ENCODE data around the gene DPPA4. TPM values are rescaled to one million over a fixed set of nuclear protein-coding genes. Genes with fewer than 3 reads are reported as not detected.
"Not testable (repeated sequence)": the region's sequence is repeated elsewhere in the genome, so short reads cannot be mapped to it uniquely, and the experiment has no call there.

The DPPA4 gene
- polyA plus RNA-seq, 1 of the 3 experiments (the other 2 are of a cell fraction), result not detected

GRCh38 chr3:109375975-109376374 lies 38.6 kb upstream of the DPPA4 start:
- ChIA-PET POLR2A (no interaction called here), CTCF (interaction anchor here (0.9 kb wide), 1 partner anchor 11 kb away, joined by 3 read pairs; no protein-coding TSS in a partner anchor)

GRCh38 chr3:109374434-109374833 lies 37.1 kb upstream of the DPPA4 start:
- H3K4me2 ChIP-seq; H2AFZ ChIP-seq (ENCODE audit: low read depth); H3K9me2 ChIP-seq; H3K9ac ChIP-seq; POLR2A ChIA-PET; H3K36me3 ChIP-seq (replicated peaks in 1 of 2; ENCODE audit: control insufficient read depth in 1 of 2, insufficient read depth in 2 of 2, low read length in 1 of 2); H3K9me3 ChIP-seq; H3K27me3 ChIP-seq (ENCODE audit: insufficient read depth); H4K20me1 ChIP-seq (ENCODE audit: insufficient read depth); H3K79me2 ChIP-seq (ENCODE audit: insufficient read depth); H3K4me3 ChIP-seq (ENCODE audit: low read depth in 2 of 2, low read length in 1 of 2); H3K27ac ChIP-seq (ENCODE audit: low read depth in 2 of 2, low read length in 1 of 2); CTCF ChIA-PET; H3F3A ChIP-seq (replicated peaks; ENCODE audit: insufficient read depth); DNase-seq; H3K4me1 ChIP-seq (ENCODE audit: control insufficient read depth in 1 of 2, insufficient read depth in 2 of 2, low read depth in 1 of 2, low read length in 1 of 2): not testable (repeated sequence)
- WGBS (ENCODE audit: low lambda C conversion rate), result 59% methylated on average over 4 of the region's 4 CpGs

More at GRCh38 chr3:109375975-109376374, 38.6 kb upstream of the DPPA4 start:
- Histone ChIP-seq H3K4me1 (ENCODE audit: control insufficient read depth in 1 of 2, insufficient read depth in 2 of 2, low read depth in 1 of 2, low read length in 1 of 2) (no peaks in the 10 kb centered on the region), H3K36me3 (replicated peaks in 1 of 2; ENCODE audit: control insufficient read depth in 1 of 2, insufficient read depth in 2 of 2, low read length in 1 of 2) (no peaks in the 10 kb centered on the region), H4K20me1 (ENCODE audit: insufficient read depth) (no peaks in the 10 kb centered on the region), H2AFZ (ENCODE audit: low read depth) (no peak overlapping the region), H3K79me2 (ENCODE audit: insufficient read depth) (no peaks in the 10 kb centered on the region), H3K9me3 (no peaks in the 10 kb centered on the region), H3K27ac (ENCODE audit: low read depth in 2 of 2, low read length in 1 of 2) (no peak overlapping the region), H3K9ac (no peak overlapping the region), H3K9me2 (no peaks in the 10 kb centered on the region), H3F3A (replicated peaks; ENCODE audit: insufficient read depth) (no peaks in the 10 kb centered on the region), H3K4me3 (ENCODE audit: low read depth in 2 of 2, low read length in 1 of 2) (no peak overlapping the region), H3K27me3 (ENCODE audit: insufficient read depth) (no peaks in the 10 kb centered on the region), H3K4me2 (no peak overlapping the region)
- TF ChIP-seq FOSL2 (IDR thresholded peaks at IDR 0.05; ENCODE audit: borderline replicate concordance, low read depth), result no peak
- no peak for TF ChIP-seq PBX3 (IDR thresholded peaks at IDR 0.05)
- TF ChIP-seq RAD21 (IDR thresholded peaks at IDR 0.05; ENCODE audit: low read length), result no peak
- no peak for TF ChIP-seq GATA2 (CRISPR knock-in tag; IDR thresholded peaks at IDR 0.05)
- no peak for TF ChIP-seq ELF1 (IDR thresholded peaks at IDR 0.05)
- TF ChIP-seq NFIC (IDR thresholded peaks at IDR 0.05; ENCODE audit: borderline replicate concordance), result no peak
- no peak for TF ChIP-seq MAX (IDR thresholded peaks at IDR 0.05; ENCODE audit: low read depth)
- TF ChIP-seq USF2 (IDR thresholded peaks at IDR 0.05; ENCODE audit: borderline replicate concordance, low read depth, low read length), result no peak
- no peak for TF ChIP-seq JUND (IDR thresholded peaks at IDR 0.05)
- TF ChIP-seq SIN3A (IDR thresholded peaks at IDR 0.05; ENCODE audit: borderline replicate concordance, low read depth, low read length), result no peak
- TF ChIP-seq RCOR1 (IDR thresholded peaks at IDR 0.05; ENCODE audit: low read length), result no peak
- no peak for TF ChIP-seq POLR2AphosphoS5 (IDR thresholded peaks at IDR 0.05; ENCODE audit: low read depth, low read length)
- no peak for TF ChIP-seq RXRA (IDR thresholded peaks at IDR 0.05; ENCODE audit: borderline replicate concordance, low read depth)
- TF ChIP-seq EZH2phosphoT487 (IDR thresholded peaks at IDR 0.05; ENCODE audit: borderline replicate concordance, low read depth), result no peak
- WGBS (ENCODE audit: low lambda C conversion rate), result 60% methylated on average over 3 of the region's 3 CpGs
- DNase-seq, result no peak

All from SK-N-SH (cell line).